Progenitor cell of endocrine pancreas (in vitro differentiated cells): ENCODE results near the gene MAPK13. TPM values are rescaled to one million over a fixed set of nuclear protein-coding genes. Genes with fewer than 3 reads are reported as not detected.

ENCODE experiments used
- DNase-seq: peaks from one replicate; pipeline ENCODE4 v3.0.0; 2021; ENCODE audit warnings: low spot score; ENCODE audit not compliant: unreplicated experiment
- H3K27ac Mint-ChIP-seq: 2 replicates; pipeline ENCODE4 v1.8.0; 2021; ENCODE audit warnings: mild to moderate bottlenecking, moderate library complexity, mixed read lengths
- H3K27me3 Mint-ChIP-seq: 2 replicates; pipeline ENCODE4 v1.8.0; 2021; ENCODE audit warnings: mixed read lengths
- H3K36me3 Mint-ChIP-seq: 2 replicates; pipeline ENCODE4 v1.8.0; 2022; ENCODE audit warnings: mixed read lengths; ENCODE audit not compliant: insufficient read depth
- H3K4me1 Mint-ChIP-seq: 2 replicates; pipeline ENCODE4 v1.8.0; 2021; ENCODE audit warnings: low read depth, mixed read lengths
- H3K4me3 Mint-ChIP-seq: 2 replicates; pipeline ENCODE4 v1.8.0; 2021; ENCODE audit warnings: low read depth, mild to moderate bottlenecking, moderate library complexity, mixed read lengths
- H3K9me3 Mint-ChIP-seq: 2 replicates; pipeline ENCODE4 v1.8.0; 2021; ENCODE audit warnings: low read depth, mixed read lengths
- CTCF ChIP-seq: fragments of 200-600 bp; sonication (generic); IDR thresholded peaks from one replicate; pipeline ENCODE4 v1.5.0; 2021; ENCODE audit warnings: antibody characterized with exemption, mild to moderate bottlenecking; ENCODE audit not compliant: unreplicated experiment
- total RNA-seq: library from RNA; stranded (reverse); gene quantifications from 2 replicates; pipeline ENCODE4 v1.2.1, GENCODE V29; 2021

MAPK13 gene
- total RNA-seq, 1 donor from 2014 or later: 41.2 TPM

- Mint-ChIP-seq H3K27me3 (no peaks in the 10 kb centered on the region), H3K36me3 (peaks cover 11% of the 10 kb centered on the region), H3K27ac (no peak overlapping the region), H3K9me3 (no peaks in the 10 kb centered on the region), H3K4me3 (no peak overlapping the region), H3K4me1 (peaks cover 4% of the 10 kb centered on the region)
- DNase-seq: no peak
- no peak for TF ChIP-seq CTCF
Observed at GRCh38 chr6:36141961-36142360, 11.6 kb downstream of the MAPK13 start.

GRCh38 chr6:36142971-36143838, 12.9 kb downstream of the MAPK13 start:
- no peak for TF ChIP-seq CTCF
- no peak overlapping the region for H3K27ac Mint-ChIP-seq
- peaks cover under 1% of the 10 kb centered on the region for H3K9me3 Mint-ChIP-seq
- H3K4me3 Mint-ChIP-seq: no peak overlapping the region
- H3K36me3 Mint-ChIP-seq: peaks cover 11% of the 10 kb centered on the region
- H3K27me3 Mint-ChIP-seq: no peaks in the 10 kb centered on the region
- H3K4me1 Mint-ChIP-seq: peaks cover 4% of the 10 kb centered on the region
- no peak for DNase-seq

GRCh38 chr6:36145495-36145894, 15.2 kb downstream of the MAPK13 start:
- H3K9me3 Mint-ChIP-seq: peaks cover 6% of the 10 kb centered on the region
- no peaks in the 10 kb centered on the region for H3K4me1 Mint-ChIP-seq
- peaks cover 4% of the 10 kb centered on the region for H3K36me3 Mint-ChIP-seq
- TF ChIP-seq CTCF: no peak
- DNase-seq: no peak
- H3K4me3 Mint-ChIP-seq: no peak overlapping the region
- H3K27ac Mint-ChIP-seq: no peak overlapping the region
- no peaks in the 10 kb centered on the region for H3K27me3 Mint-ChIP-seq

- peaks cover 6% of the 10 kb centered on the region for H3K9me3 Mint-ChIP-seq
- peaks cover 1% of the 10 kb centered on the region for H3K36me3 Mint-ChIP-seq
- no peak for DNase-seq
- H3K27ac Mint-ChIP-seq: no peak overlapping the region
- H3K27me3 Mint-ChIP-seq: no peaks in the 10 kb centered on the region
- TF ChIP-seq CTCF: no peak
- no peaks in the 10 kb centered on the region for H3K4me1 Mint-ChIP-seq
- no peak overlapping the region for H3K4me3 Mint-ChIP-seq
Observed at GRCh38 chr6:36147294-36147693, 17.0 kb downstream of the MAPK13 start.

- Mint-ChIP-seq H3K4me3 (no peak overlapping the region), H3K27me3 (no peaks in the 10 kb centered on the region), H3K27ac (no peak overlapping the region), H3K9me3 (peaks cover 13% of the 10 kb centered on the region), H3K4me1 (no peaks in the 10 kb centered on the region), H3K36me3 (no peaks in the 10 kb centered on the region)
- TF ChIP-seq CTCF: no peak
- no peak for DNase-seq
Observed at GRCh38 chr6:36149476-36149875, 19.2 kb downstream of the MAPK13 start.
